GM21723 (cell line): ENCODE data around the gene TRIM56.
A peak's percentile ranks its signal among the peaks of the same experiment; 100 is the strongest.
"Not testable (repeated sequence)": the region's sequence is repeated elsewhere in the genome, so short reads cannot be mapped to it uniquely, and the experiment has no call there.

Experiments used
- ATAC-seq: cut with Tn5 transposase; IDR thresholded peaks from one replicate; pipeline ENCODE4 v1.9.1; 2021; ENCODE audit warnings: mild to moderate bottlenecking, moderate library complexity; ENCODE audit not compliant: unreplicated experiment

The TRIM56 gene

GRCh38 chr7:101128040-101128834 lies 43.0 kb downstream of the TRIM56 start:
- no peak for ATAC-seq

GRCh38 chr7:101129603-101130117 lies 44.4 kb downstream of the TRIM56 start:
- ATAC-seq = no peak

GRCh38 chr7:101132626-101133600 lies 47.6 kb downstream of the TRIM56 start:
- ATAC-seq = not testable (repeated sequence)

- no peak for ATAC-seq
Observed at GRCh38 chr7:101133621-101134398, 48.5 kb downstream of the TRIM56 start.

- no peak for ATAC-seq
Observed at GRCh38 chr7:101134399-101134980, 49.2 kb downstream of the TRIM56 start.

- peak; percentile 22 for ATAC-seq
Observed at GRCh38 chr7:101137651-101138212, 52.5 kb downstream of the TRIM56 start.

- ATAC-seq = peak; percentile 71
Observed at GRCh38 chr7:101138213-101138870, 53.1 kb downstream of the TRIM56 start.

- no peak for ATAC-seq
Observed at GRCh38 chr7:101140339-101140699, 55.0 kb downstream of the TRIM56 start.

GRCh38 chr7:101140746-101141382 lies 55.6 kb downstream of the TRIM56 start:
- no peak for ATAC-seq
